Gastrocnemius medialis (tissue), 4 donors: ENCODE results near the gene CRTC3.

Experiments used
- POLR2A ChIP-seq, 2 donors: fragments of 450-650 bp; IDR thresholded peaks; one replicate each; pipeline ENCODE4 v1.6.1; 2017; ENCODE audit warnings: antibody characterized with exemption in 2 of 2, mild to moderate bottlenecking in 2 of 2, moderate library complexity in 2 of 2
- TF ChIP-seq, protein P1 (sequence below), 5 experiments: fragments of 450-650 bp in 3 of 5; fragments of 200-600 bp in 2 of 5; sonication (generic) in 2 of 5; IDR thresholded peaks in 4 of 5; conservative IDR thresholded peaks in 1 of 5; 1 replicate in 4 of 5; 2 replicates in 1 of 5; pipeline ENCODE4 v1.5.1; 2016 to 2019; ENCODE audit warnings: antibody characterized with exemption in 5 of 5, mild to moderate bottlenecking in 3 of 5, moderate library complexity in 3 of 5

DNA sequence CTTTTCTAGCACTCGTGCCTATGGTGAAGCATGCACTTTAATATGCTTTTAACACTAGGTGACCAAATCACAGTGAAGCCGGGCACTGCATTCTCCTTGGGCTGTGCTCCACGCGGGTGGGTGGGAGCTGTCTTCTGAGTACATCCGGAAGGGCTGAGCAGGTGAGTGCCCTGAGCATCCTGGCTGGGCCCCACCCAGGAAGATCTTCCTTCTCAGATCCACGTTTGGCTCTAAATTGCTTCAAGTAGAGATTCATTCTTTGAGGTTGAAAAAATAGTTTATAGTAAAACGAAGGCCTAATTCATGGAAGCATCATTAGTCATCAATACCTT, 113.5 kb downstream of the CRTC3 start:
- TF ChIP-seq, protein P1, sequence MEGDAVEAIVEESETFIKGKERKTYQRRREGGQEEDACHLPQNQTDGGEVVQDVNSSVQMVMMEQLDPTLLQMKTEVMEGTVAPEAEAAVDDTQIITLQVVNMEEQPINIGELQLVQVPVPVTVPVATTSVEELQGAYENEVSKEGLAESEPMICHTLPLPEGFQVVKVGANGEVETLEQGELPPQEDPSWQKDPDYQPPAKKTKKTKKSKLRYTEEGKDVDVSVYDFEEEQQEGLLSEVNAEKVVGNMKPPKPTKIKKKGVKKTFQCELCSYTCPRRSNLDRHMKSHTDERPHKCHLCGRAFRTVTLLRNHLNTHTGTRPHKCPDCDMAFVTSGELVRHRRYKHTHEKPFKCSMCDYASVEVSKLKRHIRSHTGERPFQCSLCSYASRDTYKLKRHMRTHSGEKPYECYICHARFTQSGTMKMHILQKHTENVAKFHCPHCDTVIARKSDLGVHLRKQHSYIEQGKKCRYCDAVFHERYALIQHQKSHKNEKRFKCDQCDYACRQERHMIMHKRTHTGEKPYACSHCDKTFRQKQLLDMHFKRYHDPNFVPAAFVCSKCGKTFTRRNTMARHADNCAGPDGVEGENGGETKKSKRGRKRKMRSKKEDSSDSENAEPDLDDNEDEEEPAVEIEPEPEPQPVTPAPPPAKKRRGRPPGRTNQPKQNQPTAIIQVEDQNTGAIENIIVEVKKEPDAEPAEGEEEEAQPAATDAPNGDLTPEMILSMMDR (IDR thresholded peaks at IDR 0.05 in 4 of 5, conservative IDR thresholded peaks at IDR 0.05 in 1 of 5), result no peak
- TF ChIP-seq POLR2A (IDR thresholded peaks at IDR 0.05), result no peak
